Memory B cell (primary cell): ENCODE data around the gene PDZK1IP1.
"Not testable (repeated sequence)": the region's sequence is repeated elsewhere in the genome, so short reads cannot be mapped to it uniquely, and the experiment has no call there.

Source experiments
- ATAC-seq: fragments of 150-1000 bp; cut with Tn5 transposase; 2 replicates; pipeline ENCODE4 v1.10.0; 2021; ENCODE audit warnings: low read depth, mild to moderate bottlenecking, moderate library complexity
- DNase-seq, 2 donors: peaks; one replicate each; pipeline ENCODE4 v3.0.0; 2022; ENCODE audit warnings: low spot score in 2 of 2
- H3K27ac Mint-ChIP-seq: one replicate; pipeline ENCODE4 v1.8.0; 2022; ENCODE audit warnings: mild to moderate bottlenecking, moderate library complexity, mixed read lengths
- H3K27me3 Mint-ChIP-seq: one replicate; pipeline ENCODE4 v1.8.0; 2022; ENCODE audit warnings: mixed read lengths
- H3K36me3 Mint-ChIP-seq: one replicate; pipeline ENCODE4 v1.8.0; 2022; ENCODE audit warnings: mild to moderate bottlenecking, mixed read lengths
- H3K4me1 Mint-ChIP-seq: one replicate; pipeline ENCODE4 v1.8.0; 2022; ENCODE audit warnings: mixed read lengths
- H3K4me3 Mint-ChIP-seq: one replicate; pipeline ENCODE4 v1.8.0; 2022; ENCODE audit warnings: mild to moderate bottlenecking, moderate library complexity, mixed read lengths
- H3K9me3 Mint-ChIP-seq: one replicate; pipeline ENCODE4 v1.8.0; 2022; ENCODE audit warnings: mixed read lengths

PDZK1IP1 gene

DNA sequence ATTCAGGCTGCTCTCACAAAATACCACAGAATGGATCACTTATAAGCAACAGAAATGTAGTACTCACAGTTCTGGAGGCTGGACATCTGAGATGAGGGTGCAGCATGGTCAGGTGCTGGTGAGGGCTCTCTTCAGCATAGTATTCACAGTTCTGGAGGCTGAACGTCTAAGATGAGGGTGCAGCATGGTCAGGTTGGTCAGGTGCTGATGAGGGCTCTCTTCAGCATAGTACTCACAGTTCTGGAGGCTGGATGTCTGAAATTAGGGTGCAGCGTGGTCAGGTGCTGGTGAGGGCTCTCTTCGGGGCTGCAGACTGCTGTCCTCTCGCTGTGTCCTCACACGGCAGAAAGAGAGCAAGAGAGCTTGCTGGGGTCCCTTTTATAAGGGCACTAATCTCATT lies 17.1 kb downstream of the PDZK1IP1 start:
- H3K4me3 Mint-ChIP-seq = no peak overlapping the region
- H3K4me1 Mint-ChIP-seq = peaks cover 4% of the 10 kb centered on the region
- H3K36me3 Mint-ChIP-seq = no peaks in the 10 kb centered on the region
- peaks cover 3% of the 10 kb centered on the region for H3K9me3 Mint-ChIP-seq
- peaks cover 6% of the 10 kb centered on the region for H3K27me3 Mint-ChIP-seq
- ATAC-seq (no peak), DNase-seq (no peak)
- no peak overlapping the region for H3K27ac Mint-ChIP-seq

DNA sequence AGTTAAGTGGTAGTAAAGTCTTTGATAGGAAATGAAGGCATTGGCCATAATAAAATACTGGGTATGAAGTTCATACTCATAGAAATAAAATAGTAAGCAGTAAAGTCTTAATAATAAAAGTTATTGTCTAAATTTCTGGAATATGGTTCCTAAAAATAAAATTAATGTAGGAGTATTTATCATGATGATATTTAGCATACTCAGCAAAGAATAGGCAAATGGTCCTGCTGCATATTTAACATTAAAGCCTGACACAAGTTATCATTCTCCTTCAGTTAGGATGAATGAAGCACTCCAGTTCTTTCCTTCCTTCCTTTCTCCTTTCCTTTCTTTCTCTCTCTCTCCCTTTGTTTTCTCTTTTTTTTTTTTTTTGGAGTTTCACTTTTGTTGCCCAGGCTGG lies 25.3 kb downstream of the PDZK1IP1 start:
- H3K9me3 Mint-ChIP-seq = peaks cover 3% of the 10 kb centered on the region
- DNase-seq (no peak), ATAC-seq (no peak)
- H3K27ac Mint-ChIP-seq = no peak overlapping the region
- H3K4me1 Mint-ChIP-seq = no peaks in the 10 kb centered on the region
- no peaks in the 10 kb centered on the region for H3K36me3 Mint-ChIP-seq
- peaks cover 15% of the 10 kb centered on the region for H3K27me3 Mint-ChIP-seq
- no peak overlapping the region for H3K4me3 Mint-ChIP-seq

DNA sequence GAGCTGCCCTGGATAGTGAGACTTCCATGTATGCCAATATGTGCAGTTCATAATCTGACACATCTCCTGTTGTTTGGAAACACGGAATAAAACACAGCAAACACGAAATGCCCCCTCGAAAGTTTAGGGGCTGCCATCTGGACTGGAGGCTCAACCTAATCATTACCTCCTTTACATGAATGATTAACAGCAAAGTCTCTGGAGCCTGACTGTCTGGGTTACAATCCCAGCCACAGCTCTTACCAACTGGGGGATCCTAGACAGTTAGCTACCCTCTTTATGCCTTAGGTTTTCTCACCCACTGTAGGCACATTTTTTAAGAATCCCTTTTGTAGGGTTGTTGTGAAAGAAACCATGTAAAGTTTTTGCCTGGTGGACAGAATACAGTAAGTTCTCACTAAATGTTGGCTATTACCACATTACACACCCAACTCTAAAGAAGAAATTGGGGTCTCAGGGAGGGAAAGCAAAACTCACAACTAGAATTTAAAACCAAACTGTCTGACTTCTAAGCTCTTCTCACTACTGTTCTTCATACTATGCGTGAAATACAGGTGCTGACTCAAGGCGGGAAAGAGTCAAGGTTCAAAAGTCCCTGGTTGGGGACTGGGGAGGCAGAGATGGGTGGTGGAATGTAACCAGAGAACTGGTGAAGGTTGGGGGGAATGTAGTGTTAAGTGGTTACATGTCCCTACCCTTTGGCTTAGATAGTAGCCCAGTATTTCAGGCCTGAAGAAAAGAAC lies 28.4 kb downstream of the PDZK1IP1 start:
- Mint-ChIP-seq H3K9me3 (no peaks in the 10 kb centered on the region), H3K36me3 (no peaks in the 10 kb centered on the region), H3K4me1 (no peaks in the 10 kb centered on the region), H3K27ac (no peak overlapping the region), H3K4me3 (no peak overlapping the region), H3K27me3 (peaks cover 12% of the 10 kb centered on the region)
- DNase-seq = no peak
- no peak for ATAC-seq

DNA sequence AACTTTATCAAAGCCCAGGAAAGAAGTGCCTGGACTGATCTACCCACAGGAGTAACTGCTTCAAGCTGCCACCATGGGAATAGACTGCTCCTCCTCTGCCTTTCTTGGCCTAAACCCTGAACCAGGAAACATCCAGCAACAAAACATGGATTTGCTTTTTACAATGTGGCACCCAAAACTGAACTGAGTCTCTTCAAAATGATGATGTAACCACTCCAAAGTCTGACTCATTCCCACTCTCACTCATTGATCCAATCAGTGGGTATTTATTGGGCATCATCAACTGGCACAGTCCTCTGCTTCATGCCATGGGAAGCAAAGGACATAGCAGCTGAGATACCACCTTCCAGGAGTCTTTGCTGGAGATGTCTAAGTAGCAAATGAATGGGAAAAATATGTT lies 29.1 kb downstream of the PDZK1IP1 start:
- no peaks in the 10 kb centered on the region for H3K4me1 Mint-ChIP-seq
- peaks cover 2% of the 10 kb centered on the region for H3K36me3 Mint-ChIP-seq
- peaks cover 2% of the 10 kb centered on the region for H3K9me3 Mint-ChIP-seq
- no peak for DNase-seq
- H3K4me3 Mint-ChIP-seq = no peak overlapping the region
- no peak for ATAC-seq
- peaks cover 14% of the 10 kb centered on the region for H3K27me3 Mint-ChIP-seq
- H3K27ac Mint-ChIP-seq = no peak overlapping the region

DNA sequence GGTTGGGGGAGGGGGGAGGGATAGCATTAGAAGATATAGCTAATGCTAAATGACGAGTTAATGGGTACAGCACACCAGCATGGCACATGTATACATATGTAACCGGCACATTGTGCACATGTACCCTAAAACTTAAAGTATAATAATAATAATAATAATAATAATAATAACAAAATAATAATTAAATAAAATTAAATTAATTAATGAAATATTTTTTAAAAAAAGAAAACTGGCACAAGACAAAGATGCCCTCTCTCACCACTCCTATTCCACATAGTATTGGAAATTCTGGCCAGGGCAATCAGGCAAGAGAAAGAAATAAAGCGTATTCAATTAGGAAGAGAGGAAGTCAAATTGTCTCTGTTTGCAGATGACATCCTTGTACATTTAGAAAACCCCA lies 31.9 kb downstream of the PDZK1IP1 start:
- H3K4me1 Mint-ChIP-seq, ATAC-seq, DNase-seq, H3K9me3 Mint-ChIP-seq, H3K27ac Mint-ChIP-seq, H3K4me3 Mint-ChIP-seq, H3K36me3 Mint-ChIP-seq: not testable (repeated sequence)
- H3K27me3 Mint-ChIP-seq = peaks cover 11% of the 10 kb centered on the region

DNA sequence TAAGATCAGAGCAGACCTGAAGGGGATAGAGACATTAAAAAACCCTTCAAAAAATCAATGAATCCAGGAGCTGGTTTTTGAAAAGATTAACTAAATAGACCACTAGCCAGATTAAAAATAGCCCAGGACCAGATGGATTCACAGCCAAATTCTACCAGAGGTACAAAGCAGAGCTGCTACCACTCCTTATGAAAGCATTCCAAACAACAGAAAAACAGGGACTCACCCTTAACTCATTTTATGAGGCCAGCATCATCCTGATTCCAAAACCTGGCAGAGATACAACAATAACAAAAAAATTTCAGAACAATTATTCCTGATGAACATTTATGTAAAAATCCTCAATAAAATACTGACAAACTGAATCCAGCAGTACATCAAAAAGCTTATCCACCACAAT lies 33.4 kb downstream of the PDZK1IP1 start:
- not testable (repeated sequence) for H3K4me1 Mint-ChIP-seq, H3K9me3 Mint-ChIP-seq

DNA sequence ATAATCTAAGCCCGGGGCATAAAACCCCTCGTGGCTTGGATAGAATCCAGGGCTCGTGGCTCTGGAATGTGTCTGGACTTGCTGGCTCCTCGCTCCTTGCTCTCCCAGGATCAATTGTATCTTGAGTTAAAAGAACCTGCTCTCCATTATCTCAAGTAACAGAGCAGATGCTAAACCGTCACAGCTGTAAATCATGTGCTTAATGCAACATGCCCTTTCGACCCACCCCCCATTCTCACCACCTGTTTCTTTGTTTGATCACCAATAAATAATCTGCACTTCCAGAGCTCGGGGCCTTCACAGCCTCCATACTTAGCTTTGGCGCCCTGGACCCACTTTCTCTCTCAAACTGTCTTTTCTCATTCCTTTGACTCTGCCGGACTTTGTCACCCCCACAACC lies 40.7 kb downstream of the PDZK1IP1 start:
- peaks cover 24% of the 10 kb centered on the region for H3K27me3 Mint-ChIP-seq
- not testable (repeated sequence) for H3K4me1 Mint-ChIP-seq, DNase-seq, H3K4me3 Mint-ChIP-seq, H3K36me3 Mint-ChIP-seq, ATAC-seq, H3K27ac Mint-ChIP-seq, H3K9me3 Mint-ChIP-seq

More for the DNA sequence above, 33.4 kb downstream of the PDZK1IP1 start:
- not testable (repeated sequence) for DNase-seq, H3K36me3 Mint-ChIP-seq, ATAC-seq, H3K27ac Mint-ChIP-seq, H3K4me3 Mint-ChIP-seq
- H3K27me3 Mint-ChIP-seq = peaks cover 11% of the 10 kb centered on the region

DNA sequence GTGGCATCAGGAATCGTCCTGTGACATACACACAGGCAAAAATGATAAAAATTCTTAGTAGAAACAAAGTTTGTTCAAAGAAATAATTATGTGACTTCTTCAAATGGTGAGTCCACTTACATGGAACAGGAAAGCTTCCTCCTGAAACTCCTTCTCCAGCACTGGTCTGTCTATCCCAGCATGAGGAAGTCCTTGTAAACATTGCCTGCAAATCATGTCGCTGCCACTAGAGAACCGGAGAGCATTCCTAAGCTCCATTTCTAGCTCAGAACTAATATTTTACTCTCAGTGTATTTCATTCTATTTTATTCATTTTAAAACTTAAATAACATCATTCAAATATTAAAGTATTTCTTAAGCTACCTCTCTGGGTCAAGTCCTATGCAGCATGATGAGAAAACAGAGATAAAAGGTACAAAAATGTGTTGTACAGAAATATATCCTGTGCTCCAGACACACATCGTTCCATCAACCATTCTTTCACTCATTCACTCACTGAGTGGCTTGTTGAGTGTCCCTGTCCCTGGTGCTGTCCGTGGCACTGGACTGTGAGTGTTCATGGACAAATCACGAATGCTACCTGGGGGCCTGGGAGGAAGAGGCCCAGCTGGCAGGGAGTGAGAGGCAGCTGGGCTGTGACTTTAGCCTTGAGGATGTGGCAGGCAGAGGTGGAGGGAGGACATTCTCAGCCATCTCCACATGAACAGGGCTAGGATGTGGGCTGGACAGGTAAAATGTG lies 42.6 kb downstream of the PDZK1IP1 start:
- H3K9me3 Mint-ChIP-seq = no peaks in the 10 kb centered on the region
- no peaks in the 10 kb centered on the region for H3K36me3 Mint-ChIP-seq
- ATAC-seq = no peak
- H3K27me3 Mint-ChIP-seq = peaks cover 24% of the 10 kb centered on the region
- no peak overlapping the region for H3K27ac Mint-ChIP-seq
- no peak for DNase-seq
- no peaks in the 10 kb centered on the region for H3K4me1 Mint-ChIP-seq
- no peak overlapping the region for H3K4me3 Mint-ChIP-seq

DNA sequence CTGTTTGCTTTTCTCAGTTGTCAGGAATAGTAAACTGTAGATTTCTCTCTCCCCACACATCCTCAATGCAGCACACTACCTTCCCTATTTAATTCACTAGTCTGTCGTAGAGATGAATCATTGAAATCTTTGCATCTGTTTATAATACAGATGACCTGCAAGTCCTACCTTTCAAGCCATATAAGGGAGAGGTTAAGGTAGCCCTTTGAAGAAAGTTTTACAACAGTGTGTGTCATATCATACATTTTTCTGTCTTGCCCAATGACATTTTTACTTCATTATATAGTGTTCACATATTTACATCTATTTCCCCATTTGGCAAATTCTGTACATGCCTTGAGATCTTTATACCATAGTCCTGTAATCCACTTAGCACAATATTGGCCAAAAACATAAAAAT lies 43.3 kb downstream of the PDZK1IP1 start:
- not testable (repeated sequence) for H3K27ac Mint-ChIP-seq, H3K36me3 Mint-ChIP-seq, H3K4me3 Mint-ChIP-seq, DNase-seq, ATAC-seq, H3K9me3 Mint-ChIP-seq, H3K4me1 Mint-ChIP-seq
- peaks cover 25% of the 10 kb centered on the region for H3K27me3 Mint-ChIP-seq

DNA sequence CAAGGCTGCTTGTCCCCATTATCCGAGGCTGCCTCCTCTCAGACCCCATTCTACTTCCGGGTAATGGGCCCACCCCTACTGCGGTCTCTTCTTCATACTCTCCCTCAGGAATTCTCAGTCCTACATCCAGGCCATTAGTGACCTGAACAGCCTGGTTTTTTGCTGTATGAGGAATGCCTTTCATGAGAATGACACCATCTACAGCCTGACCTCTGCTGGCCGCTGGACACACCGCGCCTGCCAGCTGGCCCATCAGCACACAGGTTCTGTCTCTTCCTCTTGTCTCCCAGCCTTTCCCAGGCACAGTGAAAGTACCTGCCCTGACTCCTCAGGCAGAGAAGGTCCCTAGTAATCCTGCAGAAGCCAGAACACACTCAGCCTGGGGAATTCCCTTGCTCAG lies 46.2 kb downstream of the PDZK1IP1 start:
- peaks cover 23% of the 10 kb centered on the region for H3K27me3 Mint-ChIP-seq
- not testable (repeated sequence) for H3K4me3 Mint-ChIP-seq, DNase-seq, H3K36me3 Mint-ChIP-seq, H3K9me3 Mint-ChIP-seq, ATAC-seq, H3K4me1 Mint-ChIP-seq, H3K27ac Mint-ChIP-seq

DNA sequence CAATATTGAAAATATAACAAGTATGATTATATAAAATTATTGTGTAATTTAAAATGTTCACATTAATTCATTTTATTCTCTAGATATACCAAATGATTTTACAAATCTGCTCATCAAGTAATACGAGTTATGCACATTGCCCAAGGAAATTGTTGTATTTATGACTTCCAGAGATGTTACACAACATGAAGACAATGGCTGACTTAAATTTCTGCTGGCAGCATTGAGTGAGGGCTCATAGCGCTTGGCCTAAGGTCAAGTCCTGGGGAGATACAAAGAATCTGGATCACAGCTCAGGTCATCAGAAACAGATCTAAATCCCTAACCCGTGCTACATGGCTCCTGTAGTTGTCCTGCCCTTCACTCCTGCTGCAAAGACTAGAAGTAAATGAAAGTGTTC lies 49.5 kb downstream of the PDZK1IP1 start:
- H3K27me3 Mint-ChIP-seq = peaks cover 13% of the 10 kb centered on the region
- H3K4me1 Mint-ChIP-seq, DNase-seq, ATAC-seq, H3K27ac Mint-ChIP-seq, H3K9me3 Mint-ChIP-seq, H3K36me3 Mint-ChIP-seq, H3K4me3 Mint-ChIP-seq: not testable (repeated sequence)

DNA sequence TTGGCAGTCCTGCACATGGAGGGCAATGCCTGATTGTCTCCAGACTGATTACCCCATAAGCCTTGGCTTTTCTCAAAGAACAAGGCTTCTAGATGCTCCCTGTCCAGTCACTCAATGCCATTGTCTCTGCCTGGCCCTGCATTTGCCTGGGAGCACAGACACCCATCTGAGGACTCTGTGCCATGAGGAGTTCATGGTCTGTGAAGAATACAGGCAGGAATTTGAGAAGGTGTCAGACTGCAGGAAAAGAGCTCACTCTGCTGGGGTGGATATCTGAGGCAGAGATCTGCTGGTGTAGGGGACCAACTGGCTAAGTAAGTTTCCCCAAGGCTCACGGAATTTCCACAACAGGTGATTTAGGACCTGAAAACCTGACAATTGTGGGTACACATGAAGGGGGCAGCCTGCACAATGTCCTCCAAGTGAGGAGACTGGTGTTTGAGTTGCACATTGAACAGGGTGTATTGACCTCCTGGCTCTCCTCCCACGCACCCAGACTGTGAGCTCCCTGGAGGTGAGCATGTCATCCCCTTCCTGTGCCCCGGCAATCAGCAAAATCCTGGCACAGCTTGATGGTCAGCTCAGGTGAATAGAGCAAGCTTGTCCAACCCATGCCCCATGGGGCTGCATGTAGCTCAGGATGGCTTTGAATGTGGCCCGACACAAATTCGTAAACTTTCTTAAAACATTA lies 51.8 kb downstream of the PDZK1IP1 start:
- Mint-ChIP-seq H3K36me3 (no peaks in the 10 kb centered on the region), H3K9me3 (no peaks in the 10 kb centered on the region), H3K27ac (no peak overlapping the region), H3K4me3 (no peak overlapping the region), H3K27me3 (peaks cover 13% of the 10 kb centered on the region), H3K4me1 (no peaks in the 10 kb centered on the region)
- ATAC-seq = no peak
- no peak for DNase-seq

DNA sequence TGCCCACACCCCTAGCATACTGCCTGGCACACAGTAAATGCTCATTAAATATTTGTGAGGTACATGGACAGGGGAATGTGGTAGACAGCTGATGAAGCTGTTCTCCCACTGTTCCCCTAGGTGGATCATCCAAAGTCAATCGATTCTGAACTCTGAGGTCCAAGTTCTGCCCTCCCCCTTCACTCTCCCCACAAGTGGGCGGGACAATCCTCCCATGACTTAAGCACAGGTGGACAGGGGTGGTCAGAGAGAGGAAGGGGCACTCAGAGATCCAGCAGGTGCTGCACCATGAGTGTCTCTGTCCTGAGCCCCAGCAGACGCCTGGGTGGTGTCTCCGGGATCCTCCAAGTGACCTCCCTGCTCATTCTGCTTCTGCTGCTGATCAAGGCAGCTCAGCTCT lies 52.6 kb downstream of the PDZK1IP1 start, which contains the start of gene CYP4A22:
Gene CYP4A22 (plus strand): TSS at position 244 of the 400 bp plus-strand sequence. CDS start 45 bp downstream, at position 289.
- H3K27me3 Mint-ChIP-seq = peaks cover 15% of the 10 kb centered on the region
- H3K36me3 Mint-ChIP-seq = no peaks in the 10 kb centered on the region
- H3K27ac Mint-ChIP-seq = no peak within 1 kb of the TSS
- no peaks in the 10 kb centered on the region for H3K4me1 Mint-ChIP-seq
- no peak for DNase-seq
- H3K4me3 Mint-ChIP-seq = no peak within 1 kb of the TSS
- no peak for ATAC-seq
- H3K9me3 Mint-ChIP-seq = no peaks in the 10 kb centered on the region
